ENCODE measurements around the gene CLRN2. TPM values are rescaled to one million over a fixed set of nuclear protein-coding genes. Genes with fewer than 3 reads are reported as not detected.

Gene CLRN2
- total RNA-seq, 1 donor from 2014 or later = not detected

GRCh38 chr4:17504081-17504480 lies 10.9 kb upstream of the CLRN2 start:
- no peak for DNase-seq (ENCODE audit: low spot score in 2 of 2)
- intact Hi-C loops (cut with DNase I) = no loop called here

GRCh38 chr4:17510582-17510981 lies 4.4 kb upstream of the CLRN2 start:
- intact Hi-C loops (cut with DNase I) = no loop called here
- TF ChIP-seq CTCF (IDR thresholded peaks at IDR 0.05) = no peak
- Histone ChIP-seq H3K27ac (peak overlapping the region; percentile 65 to 80), H3K36me3 (peaks cover 8 to 13% of the 10 kb centered on the region in 2 donors), H3K4me3 (peak overlapping the region; percentile 75 to 100), H3K4me1 (peaks cover 3 to 16% of the 10 kb centered on the region in 2 donors), H3K27me3 (no peaks in the 10 kb centered on the region), H3K9me3 (no peaks in the 10 kb centered on the region)
- DNase-seq (ENCODE audit: low spot score in 2 of 2) = no peak

More at GRCh38 chr4:17504081-17504480, 10.9 kb upstream of the CLRN2 start:
- peaks cover 43 to 61% of the 10 kb centered on the region in 2 donors for H3K36me3 ChIP-seq
- no peaks in the 10 kb centered on the region for H3K4me1 ChIP-seq
- no peak for TF ChIP-seq CTCF (IDR thresholded peaks at IDR 0.05)
- H3K4me3 ChIP-seq = no peak overlapping the region
- H3K27me3 ChIP-seq = no peaks in the 10 kb centered on the region
- no peak overlapping the region for H3K27ac ChIP-seq
- H3K9me3 ChIP-seq = no peaks in the 10 kb centered on the region

GRCh38 chr4:17511051-17511450 lies 3.9 kb upstream of the CLRN2 start:
- Histone ChIP-seq H3K36me3 (peaks cover 8 to 13% of the 10 kb centered on the region in 2 donors), H3K9me3 (no peaks in the 10 kb centered on the region), H3K4me1 (peaks cover 3 to 16% of the 10 kb centered on the region in 2 donors), H3K27me3 (no peaks in the 10 kb centered on the region), H3K4me3 (peak overlapping the region; percentile 75 to 100), H3K27ac (peak overlapping the region; percentile 65 to 80)
- no peak for DNase-seq (ENCODE audit: low spot score in 2 of 2)
- TF ChIP-seq CTCF (IDR thresholded peaks at IDR 0.05) = no peak
- intact Hi-C loops (cut with DNase I) = no loop called here

GRCh38 chr4:17511509-17511949 lies 3.4 kb upstream of the CLRN2 start:
- intact Hi-C loops (cut with DNase I) = no loop called here
- H3K4me3 ChIP-seq = peak overlapping the region; percentile 75 to 100
- H3K4me1 ChIP-seq = peaks cover 3 to 16% of the 10 kb centered on the region in 2 donors
- H3K36me3 ChIP-seq = peaks cover 8 to 13% of the 10 kb centered on the region in 2 donors
- no peaks in the 10 kb centered on the region for H3K27me3 ChIP-seq
- DNase-seq (ENCODE audit: low spot score in 2 of 2) = peak in 1 of 2 donors; percentile 68
- H3K9me3 ChIP-seq = no peaks in the 10 kb centered on the region
- peak overlapping the region; percentile 65 to 80 for H3K27ac ChIP-seq
- TF ChIP-seq CTCF (IDR thresholded peaks at IDR 0.05) = no peak

GRCh38 chr4:17511950-17512795 lies 2.8 kb upstream of the CLRN2 start, which contains the start of gene QDPR:
TSS of gene QDPR (minus strand) at chr4:17512090. CDS start at chr4:17512054, 36 bp downstream.
- peak within 1 kb of the TSS; percentile 65 to 80 for H3K27ac ChIP-seq
- peak; percentile 17 to 44 (median 34) for TF ChIP-seq CTCF (IDR thresholded peaks at IDR 0.05)
- DNase-seq (ENCODE audit: low spot score in 2 of 2) = peak; percentile 37 to 89
- H3K4me1 ChIP-seq = peaks cover 3 to 16% of the 10 kb centered on the region in 2 donors
- H3K36me3 ChIP-seq = peaks cover 7 to 13% of the 10 kb centered on the region in 2 donors
- intact Hi-C loops (cut with DNase I) = loop anchor here (2.0 kb wide), 2 partner anchors 37 to 65 kb away; partner anchors contain the start of gene LAP3
- peak within 1 kb of the TSS; percentile 75 to 100 for H3K4me3 ChIP-seq
- H3K9me3 ChIP-seq = no peaks in the 10 kb centered on the region
- H3K27me3 ChIP-seq = no peaks in the 10 kb centered on the region
